H9 (cell line): ENCODE measurements around the gene SLC22A31. TPM values are rescaled to one million over a fixed set of nuclear protein-coding genes. Genes with fewer than 3 reads are reported as not detected.

Experiments
- DNase-seq: peaks from one replicate; pipeline ENCODE4 v3.0.0-alpha.2; 2017
- H2AFZ ChIP-seq: one replicate; pipeline ENCODE4 v1.6.1; 2013; ENCODE audit warnings: mild to moderate bottlenecking, low read length, control low read depth, moderate library complexity
- H2AK5ac ChIP-seq: 2 replicates; pipeline ENCODE4 v1.6.1; 2013; ENCODE audit warnings: low read length, control low read depth, mixed read lengths; ENCODE audit not compliant: insufficient read length
- H2BK120ac ChIP-seq: one replicate; pipeline ENCODE4 v1.6.1; 2013; ENCODE audit warnings: low read depth, mild to moderate bottlenecking, low read length, control low read depth, inconsistent platforms; ENCODE audit not compliant: poor library complexity, severe bottlenecking
- H2BK12ac ChIP-seq: 2 replicates; pipeline ENCODE4 v1.6.1; 2013; ENCODE audit warnings: low read length, control low read depth, mixed read lengths, low read depth; ENCODE audit not compliant: insufficient read length
- H2BK15ac ChIP-seq: 2 replicates; pipeline ENCODE4 v1.6.1; 2013; ENCODE audit warnings: low read depth, low read length, control low read depth
- H2BK20ac ChIP-seq: one replicate; pipeline ENCODE4 v1.6.1; 2013; ENCODE audit warnings: low read depth, mild to moderate bottlenecking, low read length, control low read depth, inconsistent platforms; ENCODE audit not compliant: poor library complexity, severe bottlenecking
- H2BK5ac ChIP-seq: 2 replicates; pipeline ENCODE4 v1.6.1; 2013; ENCODE audit warnings: low read length, control low read depth, mixed read lengths; ENCODE audit not compliant: insufficient read length
- H3K14ac ChIP-seq: 2 replicates; pipeline ENCODE4 v1.6.1; 2013; ENCODE audit warnings: low read length, control low read depth; ENCODE audit not compliant: insufficient read depth
- H3K18ac ChIP-seq: 2 replicates; pipeline ENCODE4 v1.6.1; 2013; ENCODE audit warnings: low read depth, mild to moderate bottlenecking, mixed read lengths, low read length, control low read depth; ENCODE audit not compliant: insufficient read length
- H3K23ac ChIP-seq: 2 replicates; pipeline ENCODE4 v1.6.1; 2013; ENCODE audit warnings: low read length, control low read depth, mixed read lengths, low read depth; ENCODE audit not compliant: insufficient read length
- H3K23me2 ChIP-seq: 2 replicates; pipeline ENCODE4 v1.6.1; 2013; ENCODE audit warnings: low read depth, mild to moderate bottlenecking, mixed read lengths, low read length, control low read depth; ENCODE audit not compliant: insufficient read length, poor library complexity, severe bottlenecking
- H3K27ac ChIP-seq: 2 replicates; pipeline ENCODE4 v1.5.1; 2013; ENCODE audit warnings: low read length, control low read depth, mixed read lengths, low read depth; ENCODE audit not compliant: insufficient read length
- H3K27me3 ChIP-seq: 2 replicates; pipeline ENCODE4 v1.6.1; 2013; ENCODE audit warnings: low read length, control low read depth, inconsistent platforms; ENCODE audit not compliant: insufficient read depth
- H3K4ac ChIP-seq: 2 replicates; pipeline ENCODE4 v1.6.1; 2013; ENCODE audit warnings: low read depth, mild to moderate bottlenecking, control low read depth, inconsistent platforms, low read length, moderate library complexity
- H3K4me1 ChIP-seq: 2 replicates; pipeline ENCODE4 v1.6.1; 2013; ENCODE audit warnings: low read length, control low read depth, inconsistent platforms; ENCODE audit not compliant: insufficient read depth
- H3K4me2 ChIP-seq: 2 replicates; pipeline ENCODE4 v1.6.1; 2013; ENCODE audit warnings: low read length, control low read depth, mixed read lengths; ENCODE audit not compliant: insufficient read length, insufficient read depth
- H3K56ac ChIP-seq: 2 replicates; pipeline ENCODE4 v1.6.1; 2013; ENCODE audit warnings: low read depth, mild to moderate bottlenecking, mixed read lengths, low read length, control low read depth; ENCODE audit not compliant: insufficient read length
- H3K79me1 ChIP-seq: 2 replicates; pipeline ENCODE4 v1.6.1; 2013; ENCODE audit warnings: low read depth, mild to moderate bottlenecking, moderate library complexity, low read length, control low read depth, inconsistent platforms; ENCODE audit not compliant: insufficient read depth, poor library complexity, severe bottlenecking
- H3K79me2 ChIP-seq: 2 replicates; pipeline ENCODE4 v1.6.1; 2013; ENCODE audit warnings: low read length, control low read depth, inconsistent platforms; ENCODE audit not compliant: insufficient read depth
- H3K9ac ChIP-seq: 2 replicates; pipeline ENCODE4 v1.6.1; 2013; ENCODE audit warnings: low read length, control low read depth, mixed read lengths; ENCODE audit not compliant: insufficient read length; ENCODE audit errors: extremely low read depth
- H3K9me3 ChIP-seq: one replicate; pipeline ENCODE4 v1.6.1; 2013; ENCODE audit warnings: low read depth, low read length, inconsistent platforms; ENCODE audit not compliant: control insufficient read depth
- H3T11ph ChIP-seq: one replicate; pipeline ENCODE4 v1.6.1; 2013; ENCODE audit warnings: mild to moderate bottlenecking, low read length, control low read depth, inconsistent platforms
- H4K20me1 ChIP-seq: one replicate; pipeline ENCODE4 v1.6.1; 2013; ENCODE audit not compliant: control insufficient read depth, insufficient read length, insufficient read depth
- H4K5ac ChIP-seq: 2 replicates; pipeline ENCODE4 v1.6.1; 2013; ENCODE audit warnings: low read depth, mild to moderate bottlenecking, mixed read lengths, low read length, control low read depth; ENCODE audit not compliant: insufficient read length
- H4K8ac ChIP-seq: replicated peaks from 2 replicates; pipeline ENCODE4 v1.6.1; 2013; ENCODE audit warnings: low read length, control low read depth, mixed read lengths, low read depth; ENCODE audit not compliant: insufficient read length
- H4K91ac ChIP-seq: 2 replicates; pipeline ENCODE4 v1.6.1; 2013; ENCODE audit warnings: low read depth, mild to moderate bottlenecking, moderate library complexity, mixed read lengths, low read length, control low read depth; ENCODE audit not compliant: insufficient read length
- H3K27ac Mint-ChIP-seq, 3 experiments: 2 replicates in 2 of 3; 3 replicates in 1 of 3; pipeline ENCODE4 v1.8.0; 2020 to 2021; ENCODE audit warnings: mixed read lengths in 3 of 3, mild to moderate bottlenecking in 1 of 3, moderate library complexity in 1 of 3
- H3K27me3 Mint-ChIP-seq: 2 replicates; pipeline ENCODE4 v1.8.0; 2021; ENCODE audit warnings: low read depth, mild to moderate bottlenecking, moderate library complexity, mixed read lengths
- H3K36me3 Mint-ChIP-seq, 3 experiments: 2 replicates in 2 of 3; 3 replicates in 1 of 3; pipeline ENCODE4 v1.8.0; 2020 to 2021; ENCODE audit warnings: low read depth in 3 of 3, mixed read lengths in 3 of 3; ENCODE audit not compliant: insufficient read depth in 1 of 3
- H3K4me1 Mint-ChIP-seq, 2 experiments: 2 replicates each; pipeline ENCODE4 v1.8.0; 2020; ENCODE audit warnings: mixed read lengths in 2 of 2
- H3K4me3 Mint-ChIP-seq, 2 experiments: 2 replicates in 1 of 2; 3 replicates in 1 of 2; pipeline ENCODE4 v1.8.0; 2020 to 2021; ENCODE audit warnings: mild to moderate bottlenecking in 2 of 2, mixed read lengths in 2 of 2, moderate library complexity in 1 of 2
- H3K9me3 Mint-ChIP-seq, 2 experiments: 2 replicates in 1 of 2; 3 replicates in 1 of 2; pipeline ENCODE4 v1.8.0; 2020; ENCODE audit warnings: mild to moderate bottlenecking in 2 of 2, mixed read lengths in 2 of 2, moderate library complexity in 1 of 2
- WGBS: extraction: QIAGEN DNeasy Blood & Tissue Kit; methylation state at CpG from one replicate; pipeline ENCODE4 v1.1.7; 2013; ENCODE audit warnings: missing lambda C conversion rate, low lambda C conversion rate, mixed read lengths; ENCODE audit not compliant: insufficient read length; ENCODE audit errors: extremely low coverage; 5-methylcytosine and 5-hydroxymethylcytosine counted together
- total RNA-seq: library from RNA; stranded (reverse); gene quantifications from 2 replicates; pipeline ENCODE4 v1.2.1, GENCODE V29; 2021
- TF ChIP-seq, protein P1 (sequence below): fragments of 200-600 bp; sonication (generic); conservative IDR thresholded peaks from 3 replicates; pipeline ENCODE4 v1.8.0; 2021; ENCODE audit warnings: antibody characterized with exemption, mild to moderate bottlenecking

The SLC22A31 gene
- total RNA-seq, 1 experiment from 2014 or later: 7.7 TPM

DNA sequence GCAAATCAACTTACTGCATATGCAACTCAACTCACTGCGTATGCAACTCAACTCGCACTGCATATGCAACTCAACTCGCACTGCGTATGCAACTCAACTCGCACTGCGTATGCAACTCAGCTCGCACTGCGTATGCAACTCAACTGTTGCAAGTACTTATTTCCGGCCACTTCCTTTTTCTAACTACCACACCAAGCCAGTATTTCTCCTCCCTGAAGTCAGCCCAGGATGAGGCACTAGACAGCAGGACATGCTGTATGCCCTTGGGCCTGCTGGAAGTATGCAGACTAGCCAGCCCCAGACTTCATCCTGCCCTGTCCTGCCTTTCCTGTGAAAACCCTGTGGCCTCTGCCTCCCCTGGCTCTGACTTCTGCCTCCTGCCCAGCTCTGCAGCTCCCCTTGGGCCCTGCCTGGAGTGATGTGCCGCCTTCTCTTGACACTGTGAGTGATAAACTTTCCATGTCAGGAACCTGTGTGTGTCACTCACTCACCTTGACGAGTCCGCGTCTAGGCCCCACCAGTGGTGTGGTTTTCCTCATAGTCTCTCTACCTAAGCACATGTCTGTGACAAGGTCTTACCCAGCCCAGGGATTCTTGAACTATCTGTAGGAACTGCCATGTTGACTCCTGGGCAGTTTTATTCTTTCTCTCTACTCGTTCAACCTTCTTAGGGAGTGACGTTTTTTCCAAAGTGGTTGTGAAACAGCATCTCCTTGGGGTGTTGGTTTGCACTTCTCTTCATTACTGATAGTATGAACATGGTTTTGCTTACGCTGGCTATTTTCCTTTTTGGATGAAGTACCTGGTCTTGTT, 33.5 kb upstream of the SLC22A31 start:
- Mint-ChIP-seq H3K4me3 (no peak overlapping the region), H3K27me3 (no peaks in the 10 kb centered on the region), H3K4me1 (no peaks in the 10 kb centered on the region), H3K36me3 (peaks cover 48 to 62% (median 58%) of the 10 kb centered on the region in 3 experiments), H3K27ac (no peak overlapping the region), H3K9me3 (peaks cover 9 to 22% of the 10 kb centered on the region in 2 experiments)
- Histone ChIP-seq H2BK12ac (no peak overlapping the region), H3K79me2 (no peaks in the 10 kb centered on the region), H3K27me3 (no peaks in the 10 kb centered on the region), H3K27ac (no peak overlapping the region), H2BK120ac (no peak overlapping the region), H4K20me1 (no peaks in the 10 kb centered on the region), H3K56ac (no peak overlapping the region), H4K91ac (no peak overlapping the region), H2AFZ (no peak overlapping the region), H3K79me1 (no peaks in the 10 kb centered on the region), H3K9ac (no peak overlapping the region), H2BK5ac (no peak overlapping the region), H3K23ac (no peak overlapping the region), H3K23me2 (no peaks in the 10 kb centered on the region), H3K9me3 (peaks cover 17% of the 10 kb centered on the region), H3K4me1 (no peaks in the 10 kb centered on the region), H2BK20ac (no peak overlapping the region), H4K5ac (no peak overlapping the region), H3K4me2 (no peak overlapping the region), H3T11ph (no peak overlapping the region), H4K8ac (no peak overlapping the region), H3K14ac (no peak overlapping the region), H3K4ac (no peak overlapping the region), H3K18ac (no peak overlapping the region), H2AK5ac (no peak overlapping the region), H2BK15ac (no peak overlapping the region)
- DNase-seq: no peak
- no CpG with 5 or more reads among the region's 16 CpGs for WGBS
- TF ChIP-seq, protein P1, sequence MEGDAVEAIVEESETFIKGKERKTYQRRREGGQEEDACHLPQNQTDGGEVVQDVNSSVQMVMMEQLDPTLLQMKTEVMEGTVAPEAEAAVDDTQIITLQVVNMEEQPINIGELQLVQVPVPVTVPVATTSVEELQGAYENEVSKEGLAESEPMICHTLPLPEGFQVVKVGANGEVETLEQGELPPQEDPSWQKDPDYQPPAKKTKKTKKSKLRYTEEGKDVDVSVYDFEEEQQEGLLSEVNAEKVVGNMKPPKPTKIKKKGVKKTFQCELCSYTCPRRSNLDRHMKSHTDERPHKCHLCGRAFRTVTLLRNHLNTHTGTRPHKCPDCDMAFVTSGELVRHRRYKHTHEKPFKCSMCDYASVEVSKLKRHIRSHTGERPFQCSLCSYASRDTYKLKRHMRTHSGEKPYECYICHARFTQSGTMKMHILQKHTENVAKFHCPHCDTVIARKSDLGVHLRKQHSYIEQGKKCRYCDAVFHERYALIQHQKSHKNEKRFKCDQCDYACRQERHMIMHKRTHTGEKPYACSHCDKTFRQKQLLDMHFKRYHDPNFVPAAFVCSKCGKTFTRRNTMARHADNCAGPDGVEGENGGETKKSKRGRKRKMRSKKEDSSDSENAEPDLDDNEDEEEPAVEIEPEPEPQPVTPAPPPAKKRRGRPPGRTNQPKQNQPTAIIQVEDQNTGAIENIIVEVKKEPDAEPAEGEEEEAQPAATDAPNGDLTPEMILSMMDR: no peak
